H1 (cell line): ENCODE measurements around the gene ARHGAP23. TPM values are rescaled to one million over a fixed set of nuclear protein-coding genes. Genes with fewer than 3 reads are reported as not detected.

Experiments used
- CTCF ChIA-PET: fragments of 300-600 bp; sonication (Branson Sonifier 250); formaldehyde crosslinking; loops from one replicate; lab custom pipeline; 2021; ENCODE audit not compliant: partially characterized antibody; lab: Charles Lee
- POLR2A ChIA-PET: fragments of 300-600 bp; sonication (Branson Sonifier 250); formaldehyde crosslinking; loops from one replicate; lab custom pipeline; 2021; ENCODE audit warnings: inconsistent platforms; ENCODE audit not compliant: partially characterized antibody; lab: Charles Lee
- DNase-seq, 2 experiments: peaks; one replicate each; pipeline versions ENCODE4 v3.0.0 to v3.0.0-alpha.2; 2010 to 2022; ENCODE audit warnings: low spot score in 2 of 2, low read depth in 1 of 2, mixed read lengths in 1 of 2
- FAIRE-seq: peaks from 2 replicates; lab custom pipeline; 2011; peaks lifted over from hg19 to GRCh38; lab: Jason Lieb, UNC
- H2AFZ ChIP-seq: 2 replicates; pipeline ENCODE4 v1.8.1; 2012; ENCODE audit warnings: low read length, inconsistent platforms
- H2AK5ac ChIP-seq: 2 replicates; pipeline ENCODE4 v1.6.1; 2013; ENCODE audit warnings: low read depth, low read length
- H2BK120ac ChIP-seq: replicated peaks from 2 replicates; pipeline ENCODE3; 2013; ENCODE audit warnings: low read depth, low read length, inconsistent platforms
- H2BK12ac ChIP-seq: 2 replicates; pipeline ENCODE4 v1.6.1; 2013; ENCODE audit warnings: low read depth, low read length
- H2BK15ac ChIP-seq: 2 replicates; pipeline ENCODE4 v1.6.1; 2013; ENCODE audit warnings: low read length
- H2BK20ac ChIP-seq: 2 replicates; pipeline ENCODE4 v1.6.1; 2013; ENCODE audit warnings: low read length
- H2BK5ac ChIP-seq: 2 replicates; pipeline ENCODE4 v1.6.1; 2013; ENCODE audit warnings: low read depth, low read length
- H3K14ac ChIP-seq: 2 replicates; pipeline ENCODE4 v1.6.1; 2013; ENCODE audit warnings: inconsistent platforms; ENCODE audit not compliant: insufficient read length
- H3K18ac ChIP-seq: 2 replicates; pipeline ENCODE4 v1.6.1; 2013; ENCODE audit warnings: low read length; ENCODE audit errors: extremely low read depth
- H3K23ac ChIP-seq: 2 replicates; pipeline ENCODE4 v1.6.1; 2013; ENCODE audit warnings: inconsistent platforms; ENCODE audit not compliant: insufficient read length
- H3K23me2 ChIP-seq: 2 replicates; pipeline ENCODE4 v1.6.1; 2013; ENCODE audit warnings: low read depth, low read length
- H3K27ac ChIP-seq: 2 replicates; pipeline ENCODE4 v1.6.1; 2011; ENCODE audit warnings: low read depth, low read length, inconsistent platforms
- H3K27me3 ChIP-seq, 4 experiments: replicated peaks in 1 of 4; 1 replicate in 1 of 4; 2 replicates in 3 of 4; pipeline versions ENCODE4 v1.6.1 to v1.8.1; 2011 to 2013; ENCODE audit warnings: low read length in 3 of 4, mild to moderate bottlenecking in 3 of 4, inconsistent platforms in 2 of 4, mixed read lengths in 2 of 4, moderate library complexity in 1 of 4; ENCODE audit not compliant: control insufficient read depth in 3 of 4, insufficient read depth in 3 of 4; ENCODE audit errors: extremely low read depth in 1 of 4
- H3K36me3 ChIP-seq, 4 experiments: 2 replicates each; pipeline versions ENCODE4 v1.6.1 to v1.8.1; 2011 to 2013; ENCODE audit warnings: mild to moderate bottlenecking in 4 of 4, low read length in 3 of 4, moderate library complexity in 2 of 4, control low read depth in 1 of 4, inconsistent platforms in 1 of 4; ENCODE audit not compliant: insufficient read depth in 4 of 4, control insufficient read depth in 2 of 4
- H3K4ac ChIP-seq: replicated peaks from 2 replicates; pipeline ENCODE3; 2013; ENCODE audit warnings: low read length, low read depth, mixed read lengths, inconsistent platforms; ENCODE audit not compliant: insufficient read length
- H3K4me1 ChIP-seq, 4 experiments: replicated peaks in 1 of 4; 1 replicate in 1 of 4; 2 replicates in 3 of 4; pipeline versions ENCODE4 v1.6.1 to v1.8.1; 2011 to 2013; ENCODE audit warnings: low read length in 3 of 4, inconsistent platforms in 2 of 4, mixed read lengths in 1 of 4; ENCODE audit not compliant: insufficient read depth in 4 of 4, control insufficient read depth in 3 of 4
- H3K4me2 ChIP-seq, 2 experiments: 2 replicates each; pipeline versions ENCODE4 v1.6.1 to v1.8.1; 2011 to 2013; ENCODE audit warnings: low read depth in 2 of 2, low read length in 2 of 2, control low read depth in 1 of 2, inconsistent platforms in 1 of 2, mild to moderate bottlenecking in 1 of 2; ENCODE audit not compliant: insufficient read depth in 1 of 2
- H3K4me3 ChIP-seq, 4 experiments: fragments of 200-600, 300-600 bp in 1 of 4; sonication (generic), shearing (Covaris generic), sonication (Bioruptor Twin) in 1 of 4; 2 replicates each; pipeline versions ENCODE4 v1.5.1 to v1.8.1; 2011 to 2016; ENCODE audit warnings: low read length in 4 of 4, low read depth in 3 of 4, control low read depth in 2 of 4, inconsistent platforms in 2 of 4, mild to moderate bottlenecking in 2 of 4, mixed read lengths in 1 of 4, moderate library complexity in 1 of 4; ENCODE audit not compliant: insufficient read depth in 2 of 4; ENCODE audit errors: extremely low read depth in 1 of 4
- H3K56ac ChIP-seq: replicated peaks from 2 replicates; pipeline ENCODE3; 2013; ENCODE audit warnings: low read depth, mild to moderate bottlenecking, mixed read lengths, low read length, inconsistent platforms; ENCODE audit not compliant: insufficient read length
- H3K79me1 ChIP-seq: 2 replicates; pipeline ENCODE4 v1.6.1; 2013; ENCODE audit warnings: low read depth, low read length, control low read depth
- H3K79me2 ChIP-seq, 2 experiments: 2 replicates each; pipeline versions ENCODE4 v1.6.1 to v1.8.1; 2012 to 2013; ENCODE audit warnings: low read length in 2 of 2, mild to moderate bottlenecking in 2 of 2, inconsistent platforms in 1 of 2; ENCODE audit not compliant: insufficient read depth in 2 of 2, control insufficient read depth in 1 of 2
- H3K9ac ChIP-seq, 4 experiments: replicated peaks in 1 of 4; 1 replicate in 1 of 4; 2 replicates in 3 of 4; pipeline versions ENCODE4 v1.6.1 to v1.8.1; 2011 to 2013; ENCODE audit warnings: low read depth in 3 of 4, low read length in 3 of 4, control low read depth in 2 of 4, mild to moderate bottlenecking in 2 of 4, moderate library complexity in 2 of 4, inconsistent platforms in 1 of 4; ENCODE audit errors: extremely low read depth in 1 of 4
- H3K9me3 ChIP-seq, 2 experiments: 2 replicates each; pipeline versions ENCODE4 v1.6.1 to v1.8.1; 2012 to 2013; ENCODE audit warnings: mild to moderate bottlenecking in 2 of 2, moderate library complexity in 2 of 2, control low read depth in 1 of 2, inconsistent platforms in 1 of 2, low read depth in 1 of 2, low read length in 1 of 2, mixed read lengths in 1 of 2; ENCODE audit not compliant: insufficient read depth in 2 of 2
- H4K20me1 ChIP-seq, 2 experiments: replicated peaks in 1 of 2; 2 replicates each; pipeline versions ENCODE3 to v1.8.1; 2011 to 2013; ENCODE audit warnings: inconsistent platforms in 2 of 2, low read length in 2 of 2, mild to moderate bottlenecking in 1 of 2; ENCODE audit not compliant: insufficient read depth in 2 of 2, control insufficient read depth in 1 of 2
- H4K5ac ChIP-seq: 2 replicates; pipeline ENCODE4 v1.6.1; 2013; ENCODE audit warnings: low read length, low read depth, mixed read lengths, inconsistent platforms; ENCODE audit not compliant: insufficient read length
- H4K8ac ChIP-seq: 2 replicates; pipeline ENCODE4 v1.8.0; 2013; ENCODE audit warnings: mild to moderate bottlenecking, moderate library complexity, low read length, inconsistent platforms; ENCODE audit not compliant: insufficient read depth; ENCODE audit errors: extremely low read depth
- H4K91ac ChIP-seq: replicated peaks from 2 replicates; pipeline ENCODE3; 2013; ENCODE audit warnings: low read length, mixed read lengths, inconsistent platforms; ENCODE audit not compliant: insufficient read length
- ASH2L ChIP-seq: fragments of 200-600, 300-600 bp; sonication (generic); IDR thresholded peaks from one replicate; pipeline ENCODE4 v1.7.1; 2017; ENCODE audit warnings: low read length
- CHD2 ChIP-seq: IDR thresholded peaks from 2 replicates; pipeline ENCODE4 v1.6.1; 2012; ENCODE audit warnings: low read length, improper control_type of control experiment
- CREB1 ChIP-seq: IDR thresholded peaks from 2 replicates; pipeline ENCODE4 v1.6.1; 2012; ENCODE audit warnings: inconsistent platforms
- CTBP2 ChIP-seq: IDR thresholded peaks from 2 replicates; pipeline ENCODE4 v1.7.0; 2011; ENCODE audit warnings: borderline replicate concordance, mild to moderate bottlenecking, moderate library complexity, mixed read lengths, low read length; ENCODE audit not compliant: insufficient read depth, insufficient read length
- EGR1 ChIP-seq: IDR thresholded peaks from 2 replicates; pipeline ENCODE4 v1.6.1; 2011; ENCODE audit warnings: low read depth, low read length, borderline replicate concordance
- JUND ChIP-seq: IDR thresholded peaks from 2 replicates; pipeline ENCODE4 v1.6.1; 2011; ENCODE audit warnings: mild to moderate bottlenecking, improper control_type of control experiment, low read length
- KDM5A ChIP-seq: fragments of 200-600 bp; IDR thresholded peaks from 2 replicates; pipeline ENCODE4 v1.7.1; 2012; ENCODE audit warnings: mild to moderate bottlenecking, low read length, inconsistent platforms, mixed read lengths
- NANOG ChIP-seq: IDR thresholded peaks from 2 replicates; pipeline ENCODE4 v1.6.1; 2011; ENCODE audit warnings: low read length, low read depth, mild to moderate bottlenecking, inconsistent platforms; ENCODE audit not compliant: insufficient read depth, poor library complexity, severe bottlenecking
- POLR2A ChIP-seq, 2 experiments: IDR thresholded peaks; 1 replicate in 1 of 2; 2 replicates in 1 of 2; pipeline ENCODE4 v1.6.1; 2011; ENCODE audit warnings: low read depth in 2 of 2, low read length in 2 of 2, mild to moderate bottlenecking in 2 of 2; ENCODE audit errors: control extremely low read depth in 1 of 2
- SIX5 ChIP-seq: IDR thresholded peaks from 2 replicates; pipeline ENCODE4 v1.6.1; 2011; ENCODE audit warnings: mild to moderate bottlenecking, low read depth, low read length
- TAF7 ChIP-seq: optimal IDR thresholded peaks from 2 replicates; pipeline ENCODE3; 2011; ENCODE audit warnings: low read depth, mild to moderate bottlenecking, inconsistent platforms, low read length, moderate library complexity, borderline replicate concordance
- TCF12 ChIP-seq: IDR thresholded peaks from 2 replicates; pipeline ENCODE4 v1.6.1; 2011; ENCODE audit warnings: low read depth, mild to moderate bottlenecking, low read length
- YY1 ChIP-seq: IDR thresholded peaks from 2 replicates; pipeline ENCODE4 v1.6.1; 2011; ENCODE audit warnings: low read depth, mild to moderate bottlenecking, low read length
- WGBS, 2 experiments: shearing (Covaris generic) in 1 of 2; methylation state at CpG; one replicate each; pipeline versions ENCODE4 v1.1.6 to v1.1.7; 2013 to 2015; ENCODE audit warnings: low lambda C conversion rate in 2 of 2, mixed read lengths in 2 of 2, inconsistent platforms in 1 of 2, low coverage in 1 of 2, missing lambda C conversion rate in 1 of 2; ENCODE audit not compliant: insufficient replicate concordance in 2 of 2, insufficient coverage in 1 of 2, insufficient read length in 1 of 2; ENCODE audit errors: extremely low coverage in 1 of 2, missing lambda C conversion rate in 1 of 2; 5-methylcytosine and 5-hydroxymethylcytosine counted together
- polyA plus RNA-seq, 7 experiments: library from polyadenylated mRNA; depleted of rRNA in 3 of 7; stranded (reverse) in 5 of 7; unstranded in 2 of 7; fragments of >200 nt in 5 of 7; fragments of 200-250 nt in 2 of 7; gene quantifications; 1 replicate in 5 of 7; 2 replicates in 1 of 7; 4 replicates in 1 of 7; pipeline versions ENCODE4 v1.2.1 to v1.2.3, GENCODE V29; 2011 to 2013; ENCODE audit warnings: missing spikeins in 2 of 7, mixed read lengths in 2 of 7
- total RNA-seq: library from RNA; stranded (reverse); fragmentation: NEBNext Ultra II Directional; extraction: Animal tissue kit (Norgen Biotek cat#: 25700); gene quantifications from 2 replicates; pipeline ENCODE4 v1.2.1, GENCODE V29; 2021

ARHGAP23 gene
- total and polyA plus RNA-seq, 2 of the 8 experiments (the other 6 are each of a cell fraction or from before 2014, with no cell fraction given) = 16.3 to 107 TPM

DNA sequence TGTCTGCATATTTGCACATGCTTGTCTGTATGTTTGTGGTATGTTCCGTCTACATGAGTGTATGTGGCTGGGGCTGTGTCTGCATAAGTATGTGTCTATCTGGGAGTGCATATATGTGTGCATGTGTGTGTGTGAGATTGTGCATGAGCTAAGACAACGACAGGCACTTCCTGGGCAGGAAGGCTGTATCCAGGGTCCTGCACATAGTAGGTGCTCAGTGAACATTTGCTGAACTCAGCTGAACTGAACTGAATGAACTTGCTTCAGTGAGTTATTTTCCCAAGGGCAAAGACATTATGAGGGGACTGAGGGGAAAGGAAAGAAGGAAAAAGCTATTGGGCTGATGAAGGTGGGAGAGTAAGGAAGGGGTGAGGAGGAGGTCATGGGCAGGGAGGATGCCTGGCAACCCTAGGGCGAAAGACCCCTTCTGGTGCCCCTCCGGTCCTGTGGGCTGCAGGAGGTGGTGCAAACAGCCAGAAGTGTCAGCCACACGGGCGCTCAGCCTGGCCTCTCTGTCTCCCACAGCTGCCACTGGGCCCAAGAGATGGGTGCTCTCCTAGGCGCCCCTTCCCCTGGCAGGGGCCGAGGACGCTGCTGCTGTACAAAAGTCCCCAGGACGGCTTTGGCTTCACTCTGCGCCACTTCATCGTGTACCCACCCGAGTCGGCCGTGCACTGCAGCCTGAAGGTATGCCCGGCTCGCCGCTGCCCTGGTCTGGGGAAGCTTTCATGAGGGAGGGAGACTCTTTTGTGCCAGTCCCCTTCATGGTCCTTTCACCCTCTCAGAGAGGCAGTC lies 29.5 kb downstream of the ARHGAP23 start:
- 89% methylated on average over 18 of the region's 18 CpGs; no CpG with 5 or more reads in 1 of the 2 experiments for WGBS, 2 experiments
- no peak overlapping the region for H3K14ac ChIP-seq
- H4K20me1 ChIP-seq = peaks cover 4 to 18% of the 10 kb centered on the region in 2 experiments
- TF ChIP-seq CTBP2 (no peak), KDM5A (no peak), TAF7 (no peak), JUND (no peak), EGR1 (no peak), YY1 (no peak), TCF12 (no peak), CREB1 (no peak), ASH2L (no peak), CHD2 (no peak), NANOG (no peak), SIX5 (no peak), POLR2A (IDR thresholded peaks at IDR 0.05; ENCODE audit: control extremely low read depth in 1 of 2, low read depth in 2 of 2, low read length in 2 of 2) (no peak)

More for the DNA sequence above, 29.5 kb downstream of the ARHGAP23 start:
- H4K91ac ChIP-seq = peak overlapping the region; percentile 90
- no peak overlapping the region; a peak in 1 of 4 replicates for H3K4me2 ChIP-seq
- H3K36me3 ChIP-seq = peaks cover 2 to 25% (median 14%) of the 10 kb centered on the region in 4 experiments; a peak in 7 of 8 replicates
- H4K5ac ChIP-seq = peak overlapping the region; percentile 9
- no peaks in the 10 kb centered on the region for H3K27me3 ChIP-seq
- no peak for FAIRE-seq
- no peak overlapping the region for H2BK12ac ChIP-seq
- CTCF ChIA-PET = interaction anchor here (0.7 to 3.8 kb wide), 11 partner anchors 13 to 125 kb away, joined by 3 to 25 read pairs (median 5); no protein-coding TSS in a partner anchor
- POLR2A ChIA-PET = interaction anchor here (1.1 to 1.9 kb wide), 3 partner anchors 11 to 44 kb away, joined by 4 to 5 read pairs (median 4); no protein-coding TSS in a partner anchor
- no peak overlapping the region for H3K18ac ChIP-seq
- H3K4me3 ChIP-seq = no peak overlapping the region
- H4K8ac ChIP-seq = no peak overlapping the region
- no peak overlapping the region for H3K9ac ChIP-seq
- H3K79me2 ChIP-seq = peaks cover 10 to 82% of the 10 kb centered on the region in 2 experiments
- peak overlapping the region; percentile 50; the same call in 1 of the 2 replicates for H2BK15ac ChIP-seq
- H3K79me1 ChIP-seq = peaks cover 33% of the 10 kb centered on the region
- peaks cover 12% of the 10 kb centered on the region for H3K23me2 ChIP-seq
- H3K56ac ChIP-seq = no peak overlapping the region
- 0 out of 2 replicates have a peak overlapping the region, but pooled peaks have one; percentile 97 for H2AK5ac ChIP-seq
- H3K23ac ChIP-seq = no peak overlapping the region
- H2AFZ ChIP-seq = no peak overlapping the region
- no peak for DNase-seq
- no peak overlapping the region for H2BK20ac ChIP-seq
- H3K4ac ChIP-seq = peak overlapping the region; percentile 96
- H3K9me3 ChIP-seq = no peaks in the 10 kb centered on the region
- 0 out of 2 replicates have a peak overlapping the region, but pooled peaks have one; percentile 82 for H2BK5ac ChIP-seq
- H3K27ac ChIP-seq = peak overlapping the region; percentile 2; the same call in 1 of the 2 replicates
- H2BK120ac ChIP-seq = no peak overlapping the region
- H3K4me1 ChIP-seq = peaks cover 14 to 44% (median 33%) of the 10 kb centered on the region in 4 experiments
